ENCODE results near the gene ADARB1.

DNA sequence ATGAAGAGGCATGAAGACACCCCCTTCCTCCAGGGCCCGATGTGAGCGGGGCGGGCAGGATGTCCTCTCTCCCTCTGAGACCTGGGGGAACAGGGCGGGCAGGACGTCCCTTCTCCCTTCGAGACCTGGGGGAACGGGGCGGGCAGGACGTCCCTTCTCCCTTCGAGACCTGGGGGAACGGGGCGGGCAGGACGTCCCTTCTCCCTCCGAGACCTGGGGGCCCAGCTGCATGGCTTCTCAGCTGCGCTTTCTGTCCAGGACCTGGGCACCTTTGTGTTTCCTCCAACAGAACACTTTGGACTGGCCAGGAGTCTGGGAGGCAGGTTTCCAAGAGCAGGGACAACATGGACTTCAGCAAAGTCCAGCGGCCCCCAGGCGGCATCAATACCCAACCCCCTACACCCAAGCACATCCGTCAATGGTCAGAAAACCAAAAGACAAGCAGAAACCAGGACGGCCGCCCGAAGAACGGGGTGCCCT lies 30.8 kb upstream of the ADARB1 start:
- TF ChIP-seq, protein P1, sequence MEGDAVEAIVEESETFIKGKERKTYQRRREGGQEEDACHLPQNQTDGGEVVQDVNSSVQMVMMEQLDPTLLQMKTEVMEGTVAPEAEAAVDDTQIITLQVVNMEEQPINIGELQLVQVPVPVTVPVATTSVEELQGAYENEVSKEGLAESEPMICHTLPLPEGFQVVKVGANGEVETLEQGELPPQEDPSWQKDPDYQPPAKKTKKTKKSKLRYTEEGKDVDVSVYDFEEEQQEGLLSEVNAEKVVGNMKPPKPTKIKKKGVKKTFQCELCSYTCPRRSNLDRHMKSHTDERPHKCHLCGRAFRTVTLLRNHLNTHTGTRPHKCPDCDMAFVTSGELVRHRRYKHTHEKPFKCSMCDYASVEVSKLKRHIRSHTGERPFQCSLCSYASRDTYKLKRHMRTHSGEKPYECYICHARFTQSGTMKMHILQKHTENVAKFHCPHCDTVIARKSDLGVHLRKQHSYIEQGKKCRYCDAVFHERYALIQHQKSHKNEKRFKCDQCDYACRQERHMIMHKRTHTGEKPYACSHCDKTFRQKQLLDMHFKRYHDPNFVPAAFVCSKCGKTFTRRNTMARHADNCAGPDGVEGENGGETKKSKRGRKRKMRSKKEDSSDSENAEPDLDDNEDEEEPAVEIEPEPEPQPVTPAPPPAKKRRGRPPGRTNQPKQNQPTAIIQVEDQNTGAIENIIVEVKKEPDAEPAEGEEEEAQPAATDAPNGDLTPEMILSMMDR (IDR thresholded peaks at IDR 0.05), result no peak
- TF ChIP-seq POLR2A (IDR thresholded peaks at IDR 0.05), result no peak
